WTC11 (cell line): Measurements from ENCODE around the gene SCAMP3. TPM values are rescaled to one million over a fixed set of nuclear protein-coding genes. Genes with fewer than 3 reads are reported as not detected.

Experiments
- ATAC-seq: fragments of 200-7000 bp; cut with Tn5 transposase; 2 replicates; pipeline ENCODE4 v1.10.0; 2021; ENCODE audit warnings: mild to moderate bottlenecking, moderate library complexity
- CTCF ChIA-PET: fragments of 300-600 bp; sonication (Branson Sonifier 250); formaldehyde crosslinking; loops from one replicate; lab custom pipeline; 2021; ENCODE audit warnings: antibody characterized with exemption; lab: Charles Lee
- POLR2A ChIA-PET: fragments of 350-600 bp; sonication (Branson Sonifier 250); formaldehyde crosslinking; loops from one replicate; lab custom pipeline; 2021; ENCODE audit warnings: antibody characterized with exemption; lab: Charles Lee
- DNase-seq: peaks from one replicate; pipeline ENCODE4 v3.0.0; 2021; ENCODE audit warnings: low spot score
- H3K27ac Mint-ChIP-seq: 2 replicates; pipeline ENCODE4 v1.8.0; 2021; ENCODE audit warnings: mixed read lengths
- H3K27me3 Mint-ChIP-seq: 2 replicates; pipeline ENCODE4 v1.8.0; 2021; ENCODE audit warnings: low read depth, mild to moderate bottlenecking, moderate library complexity, mixed read lengths
- H3K36me3 Mint-ChIP-seq: 2 replicates; pipeline ENCODE4 v1.8.0; 2021; ENCODE audit warnings: mixed read lengths
- H3K4me1 Mint-ChIP-seq: 2 replicates; pipeline ENCODE4 v1.8.0; 2022; ENCODE audit warnings: mixed read lengths
- H3K4me3 Mint-ChIP-seq: 2 replicates; pipeline ENCODE4 v1.8.0; 2021; ENCODE audit warnings: mild to moderate bottlenecking, moderate library complexity, mixed read lengths
- H3K9me3 Mint-ChIP-seq: 2 replicates; pipeline ENCODE4 v1.8.0; 2021; ENCODE audit warnings: mixed read lengths
- AFF4 ChIP-seq: sonication (generic); formaldehyde crosslinking; IDR thresholded peaks from 2 replicates; pipeline ENCODE4 v1.8.1; 2023; ENCODE audit warnings: mild to moderate bottlenecking, missing genetic modification reagents, borderline replicate concordance
- ATF2 ChIP-seq: sonication (generic); formaldehyde crosslinking; IDR thresholded peaks from 2 replicates; pipeline ENCODE4 v1.8.1; 2022; ENCODE audit warnings: low read depth, missing genetic modification reagents, borderline replicate concordance
- E2F4 ChIP-seq: sonication (generic); formaldehyde crosslinking; IDR thresholded peaks from 2 replicates; pipeline ENCODE4 v1.8.1; 2022; ENCODE audit warnings: low read depth, mild to moderate bottlenecking, moderate library complexity, missing genetic modification reagents, borderline replicate concordance
- HMGA2 ChIP-seq: fragments of 250-450 bp; sonication (Bioruptor Pico); IDR thresholded peaks from 2 replicates; pipeline ENCODE4 v1.4.0; 2021; ENCODE audit warnings: mild to moderate bottlenecking, moderate library complexity
- IRF1 ChIP-seq: sonication (generic); formaldehyde crosslinking; IDR thresholded peaks from 2 replicates; pipeline ENCODE4 v1.8.0; 2023; ENCODE audit warnings: missing genetic modification reagents
- JAZF1 ChIP-seq: fragments of 250-450 bp; sonication (Bioruptor Pico); IDR thresholded peaks from 2 replicates; pipeline ENCODE4 v1.9.0; 2021; ENCODE audit warnings: moderate library complexity, mild to moderate bottlenecking, inconsistent platforms
- JUN ChIP-seq: sonication (generic); formaldehyde crosslinking; IDR thresholded peaks from 2 replicates; pipeline ENCODE4 v1.8.0; 2023; ENCODE audit warnings: mild to moderate bottlenecking, missing genetic modification reagents
- PRRX2 ChIP-seq: fragments of 250-450 bp; sonication (Bioruptor Pico); IDR thresholded peaks from 2 replicates; pipeline ENCODE4 v1.8.0; 2021; ENCODE audit warnings: mild to moderate bottlenecking
- RELA ChIP-seq: sonication (generic); formaldehyde crosslinking; IDR thresholded peaks from 2 replicates; pipeline ENCODE4 v1.8.1; 2022; ENCODE audit warnings: missing genetic modification reagents, mild to moderate bottlenecking, borderline replicate concordance
- SOX15 ChIP-seq: fragments of 250-450 bp; sonication (Bioruptor Pico); IDR thresholded peaks from 2 replicates; pipeline ENCODE4 v1.9.0; 2021; ENCODE audit warnings: mild to moderate bottlenecking
- STAT6 ChIP-seq: sonication (generic); formaldehyde crosslinking; conservative IDR thresholded peaks from 2 replicates; pipeline ENCODE4 v1.8.1; 2023; ENCODE audit warnings: mild to moderate bottlenecking, low read depth, missing genetic modification reagents, moderate library complexity
- TP53 ChIP-seq: sonication (generic); formaldehyde crosslinking; IDR thresholded peaks from 2 replicates; pipeline ENCODE4 v1.8.1; 2023; ENCODE audit warnings: mild to moderate bottlenecking, missing genetic modification reagents
- USF2 ChIP-seq: sonication (generic); formaldehyde crosslinking; IDR thresholded peaks from 2 replicates; pipeline ENCODE4 v1.8.1; 2023; ENCODE audit warnings: mild to moderate bottlenecking, missing genetic modification reagents, moderate library complexity
- ZNF532 ChIP-seq: fragments of 250-450 bp; sonication (Bioruptor Pico); IDR thresholded peaks from 2 replicates; pipeline ENCODE4 v1.9.0; 2021; ENCODE audit warnings: mild to moderate bottlenecking, borderline replicate concordance
- ZSCAN18 ChIP-seq: fragments of 250-450 bp; sonication (Bioruptor Pico); IDR thresholded peaks from 2 replicates; pipeline ENCODE4 v2.1.2; 2022; ENCODE audit warnings: mild to moderate bottlenecking, moderate library complexity
- total RNA-seq: library from RNA; stranded (reverse); gene quantifications from 3 replicates; pipeline ENCODE4 v1.2.3, GENCODE V29; 2021

The SCAMP3 gene
- total RNA-seq, 1 experiment from 2014 or later = 58.8 TPM

- TF ChIP-seq ATF2 (CRISPR knock-in tag) (no peak), JAZF1 (CRISPR knock-in tag) (no peak), PRRX2 (CRISPR knock-in tag) (no peak), HMGA2 (no peak), IRF1 (CRISPR knock-in tag) (no peak)
These were observed 35.2 kb upstream of the SCAMP3 start (continued) for GRCh38 chr1:155297384-155297783.

GRCh38 chr1:155296661-155297060 is 34.5 kb upstream of the SCAMP3 start:
- POLR2A ChIA-PET = no interaction called here
- H3K27ac Mint-ChIP-seq = no peak overlapping the region

GRCh38 chr1:155295942-155296267 is 33.7 kb upstream of the SCAMP3 start:
- no peaks in the 10 kb centered on the region for H3K9me3 Mint-ChIP-seq
- peak overlapping the region; percentile 78 for H3K4me3 Mint-ChIP-seq
- no peak overlapping the region for H3K27ac Mint-ChIP-seq
- ChIA-PET POLR2A (no interaction called here), CTCF (interaction anchor here (1.5 to 2.4 kb wide), 4 partner anchors 12 to 123 kb away, joined by 4 to 13 read pairs (median 8); partner anchors contain the start of genes FDPS and KRTCAP2)
- TF ChIP-seq JUN (CRISPR knock-in tag) (no peak), JAZF1 (CRISPR knock-in tag) (no peak), E2F4 (no peak), AFF4 (CRISPR knock-in tag) (no peak), ZNF532 (CRISPR knock-in tag) (no peak), SOX15 (CRISPR knock-in tag) (no peak), ZSCAN18 (CRISPR knock-in tag) (no peak), STAT6 (CRISPR knock-in tag) (no peak)
- peaks cover 29% of the 10 kb centered on the region for H3K4me1 Mint-ChIP-seq
- ATAC-seq (peak; percentile 24), DNase-seq (no peak)
- peaks cover 49% of the 10 kb centered on the region for H3K27me3 Mint-ChIP-seq
- no peaks in the 10 kb centered on the region for H3K36me3 Mint-ChIP-seq

More at GRCh38 chr1:155296661-155297060, 34.5 kb upstream of the SCAMP3 start:
- DNase-seq = no peak
- Mint-ChIP-seq H3K27me3 (peaks cover 48% of the 10 kb centered on the region), H3K4me3 (peak overlapping the region; percentile 78), H3K36me3 (no peaks in the 10 kb centered on the region), H3K4me1 (peaks cover 34% of the 10 kb centered on the region)
- CTCF ChIA-PET = interaction anchor here (0.6 to 2.4 kb wide), 4 partner anchors 11 to 296 kb away, joined by 3 to 13 read pairs (median 8); partner anchors contain the start of gene FDPS
- TF ChIP-seq RELA (CRISPR knock-in tag) = no peak
- TF ChIP-seq USF2 (CRISPR knock-in tag) = no peak
- no peak for TF ChIP-seq HMGA2
- TF ChIP-seq TP53 = no peak
- TF ChIP-seq, all 79 proteins: peak for 0
- H3K9me3 Mint-ChIP-seq = no peaks in the 10 kb centered on the region
- no peak for ATAC-seq
